ENCODE results near the gene ALOX15B.

- TF ChIP-seq CTCF (IDR thresholded peaks at IDR 0.05; ENCODE audit: borderline replicate concordance, extremely low read depth, low read length, poor library complexity, severe bottlenecking): no peak
- TF ChIP-seq EZH2 (IDR thresholded peaks at IDR 0.05; ENCODE audit: borderline replicate concordance, low read depth, low read length, severe bottlenecking): no peak
Measured at GRCh38 chr17:8038954-8039610, at the start of gene ALOX15B.

All from DND-41 (cell line).